AG04449 (cell line): ENCODE measurements around the gene SBK3.
A peak's percentile ranks its signal among the peaks of the same experiment; 100 is the strongest.

ENCODE experiments used
- CTCF ChIA-PET: fragments of 350-600 bp; formaldehyde crosslinking; extraction: SDS; loops from one replicate; lab custom pipeline; 2021; ENCODE audit warnings: antibody characterized with exemption; lab: Yijun Ruan, JAX
- POLR2A ChIA-PET: fragments of 400-600, 350-600 bp; formaldehyde crosslinking; extraction: SDS; loops from one replicate; lab custom pipeline; 2020; ENCODE audit warnings: antibody characterized with exemption, inconsistent platforms; lab: Yijun Ruan, JAX
- DNase-seq: peaks from one replicate; pipeline ENCODE4 v3.0.0-alpha.2; 2010; ENCODE audit warnings: low read depth, low spot score
- H3K4me3 ChIP-seq: 2 replicates; pipeline ENCODE4 v1.5.1; 2011; ENCODE audit warnings: low read depth, mild to moderate bottlenecking, control low read depth, low read length
- TF ChIP-seq, protein P1 (sequence below): IDR thresholded peaks from one replicate; pipeline ENCODE4 v1.5.1; 2011; ENCODE audit warnings: mild to moderate bottlenecking, moderate library complexity, low read length, control low read depth, inconsistent platforms; ENCODE audit not compliant: insufficient read depth; ENCODE audit errors: missing control alignments

Gene SBK3

DNA sequence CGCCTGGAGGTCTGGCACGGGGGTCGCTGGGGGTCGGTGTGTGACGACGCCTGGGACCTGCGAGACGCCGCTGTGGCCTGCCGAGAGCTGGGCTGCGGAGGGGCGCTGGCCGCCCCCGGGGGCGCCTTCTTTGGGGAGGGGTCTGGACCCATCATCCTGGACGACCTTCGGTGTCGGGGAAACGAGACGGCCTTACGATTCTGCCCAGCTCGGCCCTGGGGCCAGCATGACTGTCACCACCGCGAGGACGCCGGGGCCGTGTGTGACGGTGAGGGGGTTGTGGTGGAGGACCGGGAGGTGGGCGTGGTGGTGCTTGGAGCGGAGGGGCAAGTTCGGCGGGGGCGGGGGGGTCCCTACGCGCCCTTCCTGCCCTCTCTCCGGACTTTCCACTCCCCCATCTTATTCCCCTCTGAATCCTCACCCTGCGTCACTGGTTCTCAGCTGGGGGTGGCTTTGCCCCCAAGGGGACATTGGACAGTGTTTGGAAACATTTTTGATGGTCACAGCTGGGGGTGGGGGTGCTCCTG is 51.6 kb downstream of the SBK3 start:
- ChIA-PET POLR2A (interaction anchor here (2.0 to 2.7 kb wide), 2 partner anchors 10 to 17 kb away, joined by 8 to 10 read pairs; partner anchors contain the start of gene ZNF628), CTCF (interaction anchor here (1.4 to 17.6 kb wide), 4 partner anchors 7 to 113 kb away, joined by 3 to 173 read pairs (median 84); no protein-coding TSS in a partner anchor)
- no peak for DNase-seq
- TF ChIP-seq, protein P1, sequence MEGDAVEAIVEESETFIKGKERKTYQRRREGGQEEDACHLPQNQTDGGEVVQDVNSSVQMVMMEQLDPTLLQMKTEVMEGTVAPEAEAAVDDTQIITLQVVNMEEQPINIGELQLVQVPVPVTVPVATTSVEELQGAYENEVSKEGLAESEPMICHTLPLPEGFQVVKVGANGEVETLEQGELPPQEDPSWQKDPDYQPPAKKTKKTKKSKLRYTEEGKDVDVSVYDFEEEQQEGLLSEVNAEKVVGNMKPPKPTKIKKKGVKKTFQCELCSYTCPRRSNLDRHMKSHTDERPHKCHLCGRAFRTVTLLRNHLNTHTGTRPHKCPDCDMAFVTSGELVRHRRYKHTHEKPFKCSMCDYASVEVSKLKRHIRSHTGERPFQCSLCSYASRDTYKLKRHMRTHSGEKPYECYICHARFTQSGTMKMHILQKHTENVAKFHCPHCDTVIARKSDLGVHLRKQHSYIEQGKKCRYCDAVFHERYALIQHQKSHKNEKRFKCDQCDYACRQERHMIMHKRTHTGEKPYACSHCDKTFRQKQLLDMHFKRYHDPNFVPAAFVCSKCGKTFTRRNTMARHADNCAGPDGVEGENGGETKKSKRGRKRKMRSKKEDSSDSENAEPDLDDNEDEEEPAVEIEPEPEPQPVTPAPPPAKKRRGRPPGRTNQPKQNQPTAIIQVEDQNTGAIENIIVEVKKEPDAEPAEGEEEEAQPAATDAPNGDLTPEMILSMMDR, result no peak
- H3K4me3 ChIP-seq, result peak overlapping the region; percentile 51

DNA sequence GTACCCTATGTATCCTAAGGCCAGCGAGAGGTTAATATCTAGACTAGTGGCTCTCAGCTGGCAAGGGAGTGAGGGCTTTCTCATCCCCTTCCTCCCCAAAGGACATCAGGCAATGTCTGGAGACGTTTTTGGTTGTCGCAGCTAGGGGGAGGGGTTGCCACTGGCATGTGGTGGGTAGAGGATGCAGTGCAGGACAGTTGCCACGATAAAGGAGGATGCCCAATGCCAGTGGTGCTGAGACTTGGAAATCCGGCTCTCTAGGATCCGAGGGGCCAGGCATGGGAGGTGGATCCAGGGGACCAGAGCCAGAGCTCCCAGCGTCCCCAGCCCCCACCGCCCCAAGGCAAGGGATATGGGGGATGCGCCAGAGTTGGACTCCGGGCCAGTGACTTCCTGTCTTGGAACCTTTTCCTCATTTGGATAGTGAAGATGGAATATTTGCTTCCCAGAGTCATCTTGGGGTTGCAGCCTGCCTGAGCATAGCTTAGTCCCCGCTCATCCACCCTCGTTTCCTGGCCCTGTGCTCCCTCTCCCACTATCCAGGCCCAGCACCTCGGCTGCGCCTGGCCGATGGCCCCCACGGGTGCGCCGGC is 52.2 kb downstream of the SBK3 start:
- TF ChIP-seq, protein P1, result no peak
- ChIA-PET CTCF (interaction anchor here (1.4 to 17.6 kb wide), 4 partner anchors 8 to 114 kb away, joined by 4 to 173 read pairs (median 84); no protein-coding TSS in a partner anchor), POLR2A (interaction anchor here (2.0 to 2.7 kb wide), 2 partner anchors 11 to 17 kb away, joined by 8 to 10 read pairs; partner anchors contain the start of gene ZNF628)
- DNase-seq, result no peak
- peak overlapping the region; percentile 51 for H3K4me3 ChIP-seq

DNA sequence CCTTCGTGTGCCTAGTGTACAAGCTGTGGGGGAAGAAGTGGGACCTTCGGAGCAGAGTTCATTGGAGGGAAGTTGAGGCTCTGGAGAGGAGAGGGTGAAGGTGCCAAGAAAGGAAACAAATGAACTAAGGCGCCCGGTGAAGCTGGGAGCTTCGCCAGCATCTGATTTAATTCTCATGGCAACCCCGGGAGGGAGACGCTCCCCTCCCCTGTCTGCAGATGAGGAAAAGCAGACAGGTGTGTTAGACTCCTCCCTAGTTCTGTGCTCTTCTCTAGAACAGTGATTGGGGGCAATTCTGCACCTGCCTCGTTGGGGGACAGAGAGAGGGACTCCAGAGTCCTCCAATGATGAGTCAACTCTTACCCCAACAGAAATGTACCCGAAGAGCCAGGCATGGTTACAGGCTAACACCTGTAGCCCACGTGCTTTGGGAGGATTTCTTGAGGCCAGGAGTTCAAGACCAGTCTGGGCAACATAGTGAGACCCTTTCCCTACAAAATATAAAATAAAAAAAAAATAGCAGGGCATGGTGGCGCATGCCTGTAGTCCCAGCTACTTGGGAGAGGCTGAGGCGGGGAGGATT is 52.9 kb downstream of the SBK3 start:
- ChIA-PET CTCF (interaction anchor here (1.4 to 17.6 kb wide), 4 partner anchors 9 to 114 kb away, joined by 4 to 173 read pairs (median 84); partner anchors contain the start of gene ZNF865), POLR2A (interaction anchor here (2.0 kb wide), 1 partner anchor 12 kb away, joined by 8 read pairs; no protein-coding TSS in a partner anchor)
- no peak for DNase-seq
- TF ChIP-seq, protein P1, result no peak
- no peak overlapping the region for H3K4me3 ChIP-seq

DNA sequence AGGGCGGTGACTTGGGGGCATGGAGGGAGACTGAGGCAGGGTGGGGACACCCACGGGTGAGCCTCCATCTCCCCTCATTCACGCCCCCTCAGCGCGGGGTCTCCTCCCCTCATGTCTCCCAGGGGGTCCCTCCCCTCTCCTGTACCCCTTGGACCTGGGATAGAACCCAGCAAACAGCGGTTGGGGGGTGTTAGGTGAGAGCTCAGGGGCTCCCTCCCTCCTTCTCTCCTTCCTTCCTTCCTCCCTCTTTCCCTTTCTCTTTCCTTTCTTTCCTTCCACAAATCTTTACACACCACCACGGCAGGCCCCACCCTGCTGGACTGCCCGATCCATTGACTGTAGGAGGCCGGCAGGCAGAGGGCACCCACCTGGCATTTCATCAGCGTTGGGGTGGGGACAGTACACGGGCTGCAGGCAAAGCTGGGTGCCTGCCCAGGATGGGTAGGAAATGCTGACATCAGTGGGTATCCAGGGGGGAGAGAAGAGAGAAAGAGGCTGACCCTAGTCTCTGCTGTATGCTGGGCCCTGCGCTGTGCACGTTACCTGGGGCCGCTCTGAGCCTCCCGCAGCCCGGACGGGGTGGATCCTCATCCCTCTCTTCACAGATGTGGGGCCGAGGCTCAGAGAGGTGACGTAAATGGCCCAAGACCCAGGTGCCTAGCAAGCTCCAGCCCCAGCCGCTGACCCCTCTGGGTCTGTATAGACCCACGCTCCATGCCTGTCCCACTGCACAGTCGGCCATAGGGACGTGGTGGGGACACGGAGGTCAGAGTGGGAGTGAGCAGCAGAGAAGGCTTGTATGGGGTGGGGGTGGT is 53.6 kb downstream of the SBK3 start:
- H3K4me3 ChIP-seq, result no peak overlapping the region
- CTCF ChIA-PET, result interaction anchor here (0.8 to 17.6 kb wide), 7 partner anchors 10 to 189 kb away, joined by 3 to 173 read pairs (median 4); partner anchors contain the start of gene ZNF865
- TF ChIP-seq, protein P1, result no peak
- POLR2A ChIA-PET, result no interaction called here
- no peak for DNase-seq
